Measurements from ENCODE around the gene POMGNT1. TPM values are rescaled to one million over a fixed set of nuclear protein-coding genes. Genes with fewer than 3 reads are reported as not detected.

POMGNT1 gene
- total and polyA plus RNA-seq, 2 of the 13 experiments (the other 11 are each of a cell fraction or from before 2014, with no cell fraction given): 33.9 to 46.8 TPM

GRCh38 chr1:46247436-46248121 lies 49.3 kb upstream of the POMGNT1 start, which contains the start of gene RAD54L (continued):
- TF ChIP-seq, protein P1, sequence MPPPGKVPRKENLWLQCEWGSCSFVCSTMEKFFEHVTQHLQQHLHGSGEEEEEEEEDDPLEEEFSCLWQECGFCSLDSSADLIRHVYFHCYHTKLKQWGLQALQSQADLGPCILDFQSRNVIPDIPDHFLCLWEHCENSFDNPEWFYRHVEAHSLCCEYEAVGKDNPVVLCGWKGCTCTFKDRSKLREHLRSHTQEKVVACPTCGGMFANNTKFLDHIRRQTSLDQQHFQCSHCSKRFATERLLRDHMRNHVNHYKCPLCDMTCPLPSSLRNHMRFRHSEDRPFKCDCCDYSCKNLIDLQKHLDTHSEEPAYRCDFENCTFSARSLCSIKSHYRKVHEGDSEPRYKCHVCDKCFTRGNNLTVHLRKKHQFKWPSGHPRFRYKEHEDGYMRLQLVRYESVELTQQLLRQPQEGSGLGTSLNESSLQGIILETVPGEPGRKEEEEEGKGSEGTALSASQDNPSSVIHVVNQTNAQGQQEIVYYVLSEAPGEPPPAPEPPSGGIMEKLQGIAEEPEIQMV (CRISPR knock-in tag; IDR thresholded peaks at IDR 0.05; ENCODE audit: low read depth): no peak
- peak; percentile 53 for TF ChIP-seq MNT (IDR thresholded peaks at IDR 0.05)
- peak; percentile 98 for TF ChIP-seq BORCS8-MEF2B (CRISPR knock-in tag; IDR thresholded peaks at IDR 0.05)
- peak; percentile 96 for TF ChIP-seq SRF (IDR thresholded peaks at IDR 0.05; ENCODE audit: low read depth, low read length)
- TF ChIP-seq ZBTB7B (CRISPR knock-in tag; IDR thresholded peaks at IDR 0.05): no peak
- peak; percentile 99 for TF ChIP-seq HDAC1 (CRISPR knock-in tag; IDR thresholded peaks at IDR 0.05)
- no peak for TF ChIP-seq KDM3A (CRISPR knock-in tag; IDR thresholded peaks at IDR 0.05; ENCODE audit: low read depth)
- no peak for TF ChIP-seq FOXC1 (CRISPR knock-in tag; IDR thresholded peaks at IDR 0.05; ENCODE audit: borderline replicate concordance)
- TF ChIP-seq, protein P2, sequence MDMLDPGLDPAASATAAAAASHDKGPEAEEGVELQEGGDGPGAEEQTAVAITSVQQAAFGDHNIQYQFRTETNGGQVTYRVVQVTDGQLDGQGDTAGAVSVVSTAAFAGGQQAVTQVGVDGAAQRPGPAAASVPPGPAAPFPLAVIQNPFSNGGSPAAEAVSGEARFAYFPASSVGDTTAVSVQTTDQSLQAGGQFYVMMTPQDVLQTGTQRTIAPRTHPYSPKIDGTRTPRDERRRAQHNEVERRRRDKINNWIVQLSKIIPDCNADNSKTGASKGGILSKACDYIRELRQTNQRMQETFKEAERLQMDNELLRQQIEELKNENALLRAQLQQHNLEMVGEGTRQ (IDR thresholded peaks at IDR 0.05; ENCODE audit: low read depth, low read length): no peak
- TF ChIP-seq, protein P2 (CRISPR knock-in tag; IDR thresholded peaks at IDR 0.05; ENCODE audit: borderline replicate concordance): no peak
- TF ChIP-seq ARNT2 (CRISPR knock-in tag; IDR thresholded peaks at IDR 0.05; ENCODE audit: low read depth): peak; percentile 88
- TF ChIP-seq MAF1 (CRISPR knock-in tag; IDR thresholded peaks at IDR 0.05; ENCODE audit: borderline replicate concordance): no peak
- TF ChIP-seq SRSF9 (IDR thresholded peaks at IDR 0.05; ENCODE audit: borderline replicate concordance, insufficient read depth, low read depth, low read length, poor library complexity, severe bottlenecking): no peak
- TF ChIP-seq ZNF737 (CRISPR knock-in tag; IDR thresholded peaks at IDR 0.05; ENCODE audit: borderline replicate concordance): no peak
- TF ChIP-seq ATF7 (IDR thresholded peaks at IDR 0.05): no peak
- TF ChIP-seq ATF7 (CRISPR knock-in tag; IDR thresholded peaks at IDR 0.05): no peak
- TF ChIP-seq ZNF569 (CRISPR knock-in tag; IDR thresholded peaks at IDR 0.05; ENCODE audit: borderline replicate concordance): no peak
- peak; percentile 62 for TF ChIP-seq ETV5 (CRISPR knock-in tag; IDR thresholded peaks at IDR 0.05; ENCODE audit: borderline replicate concordance)
- no peak for TF ChIP-seq ZNF75D (CRISPR knock-in tag; IDR thresholded peaks at IDR 0.05; ENCODE audit: borderline replicate concordance)
- TF ChIP-seq PBX2 (CRISPR knock-in tag; IDR thresholded peaks at IDR 0.05): no peak
- TF ChIP-seq HNRNPL (IDR thresholded peaks at IDR 0.05; ENCODE audit: low read depth, low read length): no peak

Data from HepG2 (cell line).